OCI-LY1 (cell line): ENCODE measurements around the gene IDH1.
"Not testable (repeated sequence)": the region's sequence is repeated elsewhere in the genome, so short reads cannot be mapped to it uniquely, and the experiment has no call there.

Experiments used
- H2AFZ ChIP-seq: fragments of 200-600 bp; sonication (generic), shearing (Covaris generic); 2 replicates; pipeline ENCODE4 v1.6.0; 2014; ENCODE audit warnings: antibody characterized with exemption, mild to moderate bottlenecking, low read length
- H3F3A ChIP-seq: fragments of 200-600 bp; sonication (generic), shearing (Covaris generic); 2 replicates; pipeline ENCODE4 v1.6.0; 2014; ENCODE audit warnings: mild to moderate bottlenecking, antibody characterized with exemption, low read length, moderate library complexity; ENCODE audit not compliant: insufficient read depth
- H3K27ac ChIP-seq: fragments of 200-600 bp; sonication (generic); 2 replicates; pipeline ENCODE4 v1.5.1; 2014; ENCODE audit warnings: low read length, mixed run types, mild to moderate bottlenecking, low read depth; ENCODE audit not compliant: poor library complexity, severe bottlenecking
- H3K27me3 ChIP-seq: fragments of 200-600 bp; sonication (generic); 2 replicates; pipeline ENCODE4 v1.6.0; 2014; ENCODE audit warnings: antibody characterized with exemption, mild to moderate bottlenecking, low read length, moderate library complexity; ENCODE audit not compliant: insufficient read depth
- H3K36me3 ChIP-seq: fragments of 200-600 bp; sonication (generic); 2 replicates; pipeline ENCODE4 v1.6.1; 2014; ENCODE audit warnings: mild to moderate bottlenecking, antibody characterized with exemption, low read length, moderate library complexity, mixed read lengths; ENCODE audit not compliant: insufficient read depth
- H3K4me1 ChIP-seq: fragments of 200-600 bp; sonication (generic); 2 replicates; pipeline ENCODE4 v1.5.1; 2014; ENCODE audit warnings: mild to moderate bottlenecking, low read length, moderate library complexity; ENCODE audit not compliant: insufficient read depth, severe bottlenecking
- H3K4me2 ChIP-seq: fragments of 200-600 bp; sonication (generic), shearing (Covaris generic); 2 replicates; pipeline ENCODE4 v1.6.1; 2014; ENCODE audit warnings: low read length
- H3K4me3 ChIP-seq: fragments of 200-600 bp; sonication (generic); 2 replicates; pipeline ENCODE4 v1.5.1; 2014; ENCODE audit warnings: low read length, low read depth, mild to moderate bottlenecking, mixed read lengths; ENCODE audit not compliant: poor library complexity, severe bottlenecking
- H3K79me2 ChIP-seq: fragments of 200-600 bp; shearing (Covaris generic); 2 replicates; pipeline ENCODE4 v1.6.1; 2016; ENCODE audit warnings: mixed run types, low read length, mixed read lengths; ENCODE audit not compliant: insufficient read depth
- H3K9ac ChIP-seq: fragments of 200-600 bp; sonication (generic), shearing (Covaris generic); 2 replicates; pipeline ENCODE4 v1.6.1; 2014; ENCODE audit warnings: mild to moderate bottlenecking, low read length, mixed read lengths
- H3K9me2 ChIP-seq: fragments of 200-600 bp; sonication (generic), shearing (Covaris generic); 2 replicates; pipeline ENCODE4 v1.6.1; 2014; ENCODE audit warnings: low read depth, mild to moderate bottlenecking, low read length, mixed read lengths
- H3K9me3 ChIP-seq: fragments of 200-600 bp; shearing (Covaris generic); 2 replicates; pipeline ENCODE4 v1.6.1; 2014; ENCODE audit warnings: low read length, mixed read lengths
- H4K20me1 ChIP-seq: fragments of 200-600 bp; sonication (generic), shearing (Covaris generic); 2 replicates; pipeline ENCODE4 v1.6.0; 2016; ENCODE audit warnings: mild to moderate bottlenecking, low read length; ENCODE audit not compliant: insufficient read depth
- EZH2 ChIP-seq: fragments of 200-600 bp; sonication (generic), shearing (Covaris generic); IDR thresholded peaks from 2 replicates; pipeline ENCODE4 v1.8.0; 2017; ENCODE audit warnings: borderline replicate concordance, mixed run types, mild to moderate bottlenecking, antibody characterized with exemption, low read length, moderate library complexity, mixed read lengths
- TF ChIP-seq, protein P1 (sequence below): fragments of 200-600 bp; sonication (generic), shearing (Covaris generic); IDR thresholded peaks from 2 replicates; pipeline ENCODE4 v1.5.1; 2017; ENCODE audit warnings: mild to moderate bottlenecking, antibody characterized with exemption, low read length, moderate library complexity, mixed read lengths

The IDH1 gene

DNA sequence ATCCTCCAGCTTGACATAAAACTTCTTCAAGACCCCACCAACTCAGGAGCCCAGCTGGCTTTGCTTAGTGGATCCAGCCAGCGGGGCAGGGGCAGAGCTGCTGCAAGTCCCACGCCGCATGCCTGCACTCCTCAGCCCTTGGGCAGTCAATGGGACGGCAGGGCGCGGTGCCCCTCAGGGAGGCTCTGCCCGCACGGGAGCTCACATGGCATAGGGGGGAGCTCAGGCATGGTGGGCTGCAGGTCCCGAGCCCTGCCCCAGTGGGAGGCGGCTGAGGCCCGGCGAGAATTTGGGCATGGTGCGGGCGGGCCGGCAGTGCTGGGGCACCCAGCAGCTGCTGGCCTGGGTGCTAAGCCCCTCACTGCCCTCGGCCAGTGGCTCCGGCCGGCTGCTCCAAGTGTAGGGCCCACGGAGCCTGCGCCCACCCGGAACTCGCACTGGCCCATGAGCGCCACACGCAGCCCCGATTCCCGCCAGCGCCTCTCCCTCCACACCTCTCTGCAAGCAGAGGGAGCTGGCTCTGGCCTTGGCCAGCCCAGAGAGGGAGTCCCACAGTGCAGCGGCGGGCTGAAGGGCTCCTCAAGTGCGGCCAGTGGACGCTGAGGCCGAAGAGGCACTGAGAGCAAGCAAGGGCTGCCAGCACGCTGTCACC lies 27.2 kb downstream of the IDH1 start:
- Histone ChIP-seq H3K27me3 (no peaks in the 10 kb centered on the region; the same call in 1 of the 2 replicates), H2AFZ (no peak overlapping the region), H3K9me2 (no peaks in the 10 kb centered on the region), H3K9me3 (no peaks in the 10 kb centered on the region), H3F3A (no peaks in the 10 kb centered on the region), H3K79me2 (no peaks in the 10 kb centered on the region), H3K36me3 (no peaks in the 10 kb centered on the region), H4K20me1 (no peaks in the 10 kb centered on the region), H3K9ac (no peak overlapping the region), H3K4me1 (no peaks in the 10 kb centered on the region), H3K4me3 (no peak overlapping the region), H3K27ac (no peak overlapping the region), H3K4me2 (no peak overlapping the region)
- TF ChIP-seq EZH2 = no peak
- TF ChIP-seq, protein P1, sequence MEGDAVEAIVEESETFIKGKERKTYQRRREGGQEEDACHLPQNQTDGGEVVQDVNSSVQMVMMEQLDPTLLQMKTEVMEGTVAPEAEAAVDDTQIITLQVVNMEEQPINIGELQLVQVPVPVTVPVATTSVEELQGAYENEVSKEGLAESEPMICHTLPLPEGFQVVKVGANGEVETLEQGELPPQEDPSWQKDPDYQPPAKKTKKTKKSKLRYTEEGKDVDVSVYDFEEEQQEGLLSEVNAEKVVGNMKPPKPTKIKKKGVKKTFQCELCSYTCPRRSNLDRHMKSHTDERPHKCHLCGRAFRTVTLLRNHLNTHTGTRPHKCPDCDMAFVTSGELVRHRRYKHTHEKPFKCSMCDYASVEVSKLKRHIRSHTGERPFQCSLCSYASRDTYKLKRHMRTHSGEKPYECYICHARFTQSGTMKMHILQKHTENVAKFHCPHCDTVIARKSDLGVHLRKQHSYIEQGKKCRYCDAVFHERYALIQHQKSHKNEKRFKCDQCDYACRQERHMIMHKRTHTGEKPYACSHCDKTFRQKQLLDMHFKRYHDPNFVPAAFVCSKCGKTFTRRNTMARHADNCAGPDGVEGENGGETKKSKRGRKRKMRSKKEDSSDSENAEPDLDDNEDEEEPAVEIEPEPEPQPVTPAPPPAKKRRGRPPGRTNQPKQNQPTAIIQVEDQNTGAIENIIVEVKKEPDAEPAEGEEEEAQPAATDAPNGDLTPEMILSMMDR = no peak

GRCh38 chr2:208224802-208225201 lies 30.1 kb downstream of the IDH1 start:
- H3K9me2 ChIP-seq = no peaks in the 10 kb centered on the region
- no peak overlapping the region for H3K4me2 ChIP-seq
- H3K9ac ChIP-seq = no peak overlapping the region
- H3K79me2 ChIP-seq = no peaks in the 10 kb centered on the region
- H3K4me1 ChIP-seq = no peaks in the 10 kb centered on the region
- H3K27ac ChIP-seq = no peak overlapping the region
- H2AFZ ChIP-seq = no peak overlapping the region
- no peaks in the 10 kb centered on the region for H4K20me1 ChIP-seq
- H3K4me3 ChIP-seq = no peak overlapping the region
- H3K36me3 ChIP-seq = no peaks in the 10 kb centered on the region
- no peaks in the 10 kb centered on the region for H3K9me3 ChIP-seq
- no peaks in the 10 kb centered on the region for H3K27me3 ChIP-seq
- no peak for TF ChIP-seq EZH2
- TF ChIP-seq, protein P1 = no peak
- no peaks in the 10 kb centered on the region for H3F3A ChIP-seq

GRCh38 chr2:208222351-208222750 lies 32.5 kb downstream of the IDH1 start:
- Histone ChIP-seq H3K4me3 (no peak overlapping the region), H3K36me3 (no peaks in the 10 kb centered on the region), H3K27ac (no peak overlapping the region), H4K20me1 (no peaks in the 10 kb centered on the region), H3K27me3 (no peaks in the 10 kb centered on the region), H3K79me2 (no peaks in the 10 kb centered on the region), H3K9me2 (no peaks in the 10 kb centered on the region), H3F3A (no peaks in the 10 kb centered on the region), H3K9me3 (no peaks in the 10 kb centered on the region), H3K4me2 (no peak overlapping the region), H2AFZ (no peak overlapping the region), H3K4me1 (no peaks in the 10 kb centered on the region), H3K9ac (no peak overlapping the region)
- TF ChIP-seq, protein P1 = no peak
- TF ChIP-seq EZH2 = no peak

- not testable (repeated sequence) for H3K4me2 ChIP-seq, H3K79me2 ChIP-seq, H3F3A ChIP-seq, H3K9me2 ChIP-seq, H3K36me3 ChIP-seq, H3K4me3 ChIP-seq, H3K9me3 ChIP-seq, H2AFZ ChIP-seq, H4K20me1 ChIP-seq, H3K4me1 ChIP-seq, H3K27ac ChIP-seq, H3K9ac ChIP-seq, H3K27me3 ChIP-seq
Observed at GRCh38 chr2:208221873-208222272, 33.0 kb downstream of the IDH1 start.
